NK-92 treated with Interleukin-12 subunit alpha and Interleukin-12 subunit beta, amount 100 ng/mL, for 24 hours (cell line): Measurements from ENCODE around the gene C14orf180.

ENCODE experiments used
- DNase-seq: peaks from one replicate; lab custom pipeline; 2025; lab: John Stamatoyannopoulos, UW

The C14orf180 gene

GRCh38 chr14:104593710-104594136 lies 14.2 kb downstream of the C14orf180 start:
- no peak for DNase-seq

- no peak for DNase-seq
These were observed 14.9 kb downstream of the C14orf180 start for GRCh38 chr14:104594310-104595046.

GRCh38 chr14:104595116-104595675 lies 15.6 kb downstream of the C14orf180 start:
- DNase-seq, result no peak

GRCh38 chr14:104595911-104596450 lies 16.4 kb downstream of the C14orf180 start:
- no peak for DNase-seq

GRCh38 chr14:104596451-104596918 lies 16.9 kb downstream of the C14orf180 start:
- DNase-seq, result no peak

- no peak for DNase-seq
These were observed 17.4 kb downstream of the C14orf180 start for GRCh38 chr14:104596927-104597351.

GRCh38 chr14:104597576-104597975 lies 18.0 kb downstream of the C14orf180 start:
- no peak for DNase-seq

- no peak for DNase-seq
These were observed 18.7 kb downstream of the C14orf180 start for GRCh38 chr14:104598039-104598909.

GRCh38 chr14:104598910-104599273 lies 19.3 kb downstream of the C14orf180 start:
- DNase-seq, result no peak

- no peak for DNase-seq
These were observed 19.9 kb downstream of the C14orf180 start for GRCh38 chr14:104599446-104599845.

GRCh38 chr14:104600141-104600643 lies 20.6 kb downstream of the C14orf180 start:
- no peak for DNase-seq

- DNase-seq, result no peak
These were observed 21.2 kb downstream of the C14orf180 start for GRCh38 chr14:104600805-104601204.

GRCh38 chr14:104601786-104602185 lies 22.2 kb downstream of the C14orf180 start:
- no peak for DNase-seq

- DNase-seq, result no peak
These were observed 22.9 kb downstream of the C14orf180 start for GRCh38 chr14:104602315-104602932.

- DNase-seq, result no peak
These were observed 23.4 kb downstream of the C14orf180 start for GRCh38 chr14:104602933-104603325.

- DNase-seq, result no peak
These were observed 24.3 kb downstream of the C14orf180 start for GRCh38 chr14:104603711-104604401.

GRCh38 chr14:104604458-104605449 lies 25.2 kb downstream of the C14orf180 start, which contains the start of gene TMEM179:
TSS of gene TMEM179 (minus strand) at chr14:104604772. CDS start at chr14:104604741, 31 bp downstream.
- DNase-seq, result no peak

- DNase-seq, result no peak
These were observed 30.1 kb downstream of the C14orf180 start for GRCh38 chr14:104609666-104610065.

GRCh38 chr14:104610749-104611310 lies 31.3 kb downstream of the C14orf180 start:
- no peak for DNase-seq
